Naive thymus-derived CD4-positive, alpha-beta T cell (primary cell): ENCODE data around the gene LBHD2. TPM values are rescaled to one million over a fixed set of nuclear protein-coding genes. Genes with fewer than 3 reads are reported as not detected.

Source experiments
- ATAC-seq: fragments of 150-1000 bp; cut with Tn5 transposase; 2 replicates; pipeline ENCODE4 v1.10.0; 2021; ENCODE audit warnings: mild to moderate bottlenecking, moderate library complexity
- CTCF ChIA-PET: fragments of 350-600 bp; sonication (Branson Sonifier 250); formaldehyde crosslinking; loops from one replicate; lab custom pipeline; 2021; ENCODE audit warnings: antibody characterized with exemption; lab: Charles Lee
- POLR2A ChIA-PET: fragments of 350-600 bp; sonication (Branson Sonifier 250); formaldehyde crosslinking; loops from one replicate; lab custom pipeline; 2021; ENCODE audit warnings: antibody characterized with exemption, inconsistent platforms; lab: Charles Lee
- DNase-seq, 9 donors: peaks; one replicate each; pipeline versions ENCODE4 v3.0.0 to v3.0.0-alpha.2; 2020 to 2022; ENCODE audit warnings: mixed read lengths in 1 of 9
- H3K27ac ChIP-seq: one replicate; pipeline ENCODE4 v1.7.0; 2013; ENCODE audit warnings: mild to moderate bottlenecking, low read depth, low read length, moderate library complexity
- H3K27me3 ChIP-seq, 2 donors: one replicate each; pipeline ENCODE4 v1.7.0; 2013; ENCODE audit warnings: low read length in 2 of 2, mild to moderate bottlenecking in 2 of 2, moderate library complexity in 2 of 2; ENCODE audit not compliant: control insufficient read depth in 2 of 2, insufficient read depth in 2 of 2
- H3K36me3 ChIP-seq, 3 experiments: 1 replicate in 2 of 3; 2 replicates in 1 of 3; pipeline ENCODE4 v1.7.0; 2013; ENCODE audit warnings: low read length in 3 of 3, mild to moderate bottlenecking in 3 of 3, moderate library complexity in 1 of 3; ENCODE audit not compliant: insufficient read depth in 3 of 3, control insufficient read depth in 2 of 3
- H3K4me1 ChIP-seq, 2 donors: one replicate each; pipeline ENCODE4 v1.7.0; 2013; ENCODE audit warnings: low read length in 2 of 2, mild to moderate bottlenecking in 2 of 2, moderate library complexity in 1 of 2; ENCODE audit not compliant: control insufficient read depth in 2 of 2, insufficient read depth in 2 of 2
- H3K4me3 ChIP-seq: 2 replicates; pipeline ENCODE4 v1.7.0; 2013; ENCODE audit warnings: mild to moderate bottlenecking, low read length
- H3K9me3 ChIP-seq, 3 experiments: 1 replicate in 2 of 3; 2 replicates in 1 of 3; pipeline ENCODE4 v1.7.0; 2013; ENCODE audit warnings: low read length in 3 of 3; ENCODE audit not compliant: control insufficient read depth in 2 of 3
- H3K27ac Mint-ChIP-seq, 9 donors: one replicate each; pipeline ENCODE4 v1.8.0; 2020 to 2022; ENCODE audit warnings: mixed read lengths in 9 of 9, mild to moderate bottlenecking in 8 of 9, moderate library complexity in 5 of 9, inconsistent platforms in 2 of 9
- H3K27me3 Mint-ChIP-seq, 5 donors: one replicate each; pipeline ENCODE4 v1.8.0; 2021 to 2022; ENCODE audit warnings: mixed read lengths in 5 of 5, mild to moderate bottlenecking in 1 of 5
- H3K36me3 Mint-ChIP-seq, 5 donors: one replicate each; pipeline ENCODE4 v1.8.0; 2020 to 2022; ENCODE audit warnings: mixed read lengths in 5 of 5, mild to moderate bottlenecking in 3 of 5, inconsistent platforms in 1 of 5
- H3K4me1 Mint-ChIP-seq, 7 donors: one replicate each; pipeline ENCODE4 v1.8.0; 2020 to 2022; ENCODE audit warnings: mixed read lengths in 7 of 7, mild to moderate bottlenecking in 3 of 7, inconsistent platforms in 1 of 7
- H3K4me3 Mint-ChIP-seq, 10 donors: one replicate each; pipeline ENCODE4 v1.8.0; 2020 to 2022; ENCODE audit warnings: mild to moderate bottlenecking in 10 of 10, mixed read lengths in 10 of 10, moderate library complexity in 6 of 10, inconsistent platforms in 2 of 10
- H3K9me3 Mint-ChIP-seq, 11 donors: one replicate each; pipeline ENCODE4 v1.8.0; 2020 to 2022; ENCODE audit warnings: mixed read lengths in 11 of 11, mild to moderate bottlenecking in 4 of 11, inconsistent platforms in 1 of 11, moderate library complexity in 1 of 11
- intact Hi-C, 2 donors: fragments of 100-400 bp; cut with micrococcal nuclease; formaldehyde crosslinking; loops; one replicate each; pipeline ENCODE4 v1.15.1; 2023
- polyA plus RNA-seq, 2 donors: library from polyadenylated mRNA; unstranded; fragments of 300-500 nt; fragmentation: Illumina TruSeq; gene quantifications; one replicate each; pipeline ENCODE4 v1.2.3, GENCODE V29; 2021
- total RNA-seq, 6 experiments: library from RNA in 5 of 6; stranded (reverse) in 5 of 6; gene quantifications; 1 replicate in 5 of 6; 2 replicates in 1 of 6; pipeline ENCODE4 v1.2.3 and lab custom pipeline; 2021 to 2026

LBHD2 gene
- total and polyA plus RNA-seq, 7 experiments from 2014 or later, result not detected

- no peak for ATAC-seq
These were observed 17.6 kb upstream of the LBHD2 start for GRCh38 chr14:103066399-103066798.

DNA sequence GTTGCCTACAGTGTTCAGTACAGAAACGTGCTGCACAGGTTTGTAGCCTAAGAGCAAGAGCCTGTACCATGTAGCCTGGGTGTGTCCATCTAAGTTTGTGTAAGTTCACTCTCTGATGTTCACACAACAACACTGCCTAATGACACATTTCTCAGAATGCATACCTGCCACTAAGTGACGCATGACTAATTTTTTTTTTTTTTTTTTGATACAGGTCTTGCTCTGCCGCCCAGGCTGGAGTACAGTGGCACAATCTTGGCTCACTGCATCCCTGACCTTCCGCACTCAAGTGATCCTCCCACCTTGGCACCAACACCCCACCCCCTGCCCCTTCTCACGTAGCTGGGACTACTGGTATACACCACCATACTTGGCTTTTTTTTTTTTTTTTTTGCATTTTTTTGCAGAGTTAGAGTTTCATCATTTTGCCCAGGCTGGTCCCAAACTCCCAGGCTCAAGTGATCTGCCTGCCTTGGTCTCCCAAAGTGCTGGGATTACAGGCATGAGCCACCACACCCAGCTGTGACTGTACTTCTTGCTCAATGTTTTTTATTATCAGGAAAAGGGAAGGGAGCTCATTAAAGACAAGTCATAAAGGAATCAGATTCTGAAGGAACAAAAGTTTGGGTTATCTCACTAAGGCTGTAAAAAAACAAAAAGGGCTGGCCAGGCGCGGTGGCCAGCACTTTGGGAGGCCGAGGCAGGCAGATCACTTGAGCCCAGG lies 16.6 kb upstream of the LBHD2 start:
- Histone ChIP-seq H3K27me3 (no peaks in the 10 kb centered on the region), H3K27ac (no peak overlapping the region), H3K36me3 (no peaks in the 10 kb centered on the region), H3K9me3 (no peaks in the 10 kb centered on the region), H3K4me3 (no peak overlapping the region), H3K4me1 (no peaks in the 10 kb centered on the region)
- DNase-seq (no peak), ATAC-seq (no peak)
- POLR2A ChIA-PET, result no interaction called here
- H3K4me1 Mint-ChIP-seq, result peaks cover 0 to 2% (median 0%) of the 10 kb centered on the region in 7 donors
- no peak overlapping the region for H3K27ac Mint-ChIP-seq
- no peak overlapping the region for H3K4me3 Mint-ChIP-seq
- no peaks in the 10 kb centered on the region for H3K36me3 Mint-ChIP-seq
- H3K27me3 Mint-ChIP-seq, result peaks cover 0 to 14% (median 7%) of the 10 kb centered on the region in 5 donors
- intact Hi-C loops, result no loop called here
- H3K9me3 Mint-ChIP-seq, result no peaks in the 10 kb centered on the region
- CTCF ChIA-PET, result no interaction called here

More at GRCh38 chr14:103066399-103066798, 17.6 kb upstream of the LBHD2 start:
- no peaks in the 10 kb centered on the region for H3K36me3 ChIP-seq
- H3K4me3 ChIP-seq, result no peak overlapping the region
- H3K9me3 ChIP-seq, result no peaks in the 10 kb centered on the region
- peaks cover 0 to 17% (median 7%) of the 10 kb centered on the region in 5 donors for H3K27me3 Mint-ChIP-seq
- intact Hi-C loops, result no loop called here
- H3K4me1 Mint-ChIP-seq, result peaks cover 0 to 2% (median 0%) of the 10 kb centered on the region in 7 donors
- H3K9me3 Mint-ChIP-seq, result no peaks in the 10 kb centered on the region
- no peak for DNase-seq
- ChIA-PET POLR2A (no interaction called here), CTCF (interaction anchor here (0.7 kb wide), 1 partner anchor 14 kb away, joined by 4 read pairs; no protein-coding TSS in a partner anchor)
- no peak overlapping the region for H3K4me3 Mint-ChIP-seq
- H3K4me1 ChIP-seq, result no peaks in the 10 kb centered on the region
- H3K27ac ChIP-seq, result no peak overlapping the region
- no peak overlapping the region for H3K27ac Mint-ChIP-seq
- no peaks in the 10 kb centered on the region for H3K36me3 Mint-ChIP-seq
- no peaks in the 10 kb centered on the region for H3K27me3 ChIP-seq

DNA sequence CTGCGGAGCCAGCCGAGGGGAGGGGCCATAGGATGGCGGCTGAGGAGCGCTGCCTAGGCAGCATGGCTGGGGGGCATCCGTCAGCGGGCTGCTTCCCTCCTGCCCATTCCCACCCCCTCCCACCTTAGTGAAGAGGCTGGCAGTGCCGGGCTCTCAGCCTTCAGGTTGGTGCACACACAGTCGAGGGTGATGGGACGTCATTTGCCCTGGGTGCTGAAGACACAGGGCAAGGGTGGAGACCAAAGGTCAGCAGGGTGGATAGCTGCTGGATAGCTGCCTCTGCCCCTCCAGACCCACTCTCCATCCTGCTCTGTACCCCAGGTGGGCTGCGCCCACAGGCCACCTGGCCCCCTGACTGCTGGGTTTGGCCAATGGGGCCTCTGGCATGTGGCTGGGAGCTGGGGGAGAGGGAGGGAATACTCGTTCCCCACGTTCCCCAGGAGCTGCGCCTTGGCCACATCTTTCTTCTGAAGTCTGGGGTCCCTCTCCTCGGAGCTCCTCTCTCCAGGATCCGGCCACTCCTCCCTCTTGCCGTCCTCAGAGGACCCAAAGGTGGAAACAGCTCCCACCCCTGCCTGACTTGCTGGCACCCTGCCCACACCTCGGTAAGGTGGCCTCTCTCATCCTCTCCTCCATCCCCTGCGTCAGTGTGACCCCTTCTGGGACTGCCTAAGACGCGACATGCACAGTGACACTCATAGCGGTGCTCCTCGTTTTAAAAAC lies 15.5 kb upstream of the LBHD2 start:
- Histone ChIP-seq H3K27me3 (no peaks in the 10 kb centered on the region), H3K36me3 (no peaks in the 10 kb centered on the region)
- POLR2A ChIA-PET, result no interaction called here

DNA sequence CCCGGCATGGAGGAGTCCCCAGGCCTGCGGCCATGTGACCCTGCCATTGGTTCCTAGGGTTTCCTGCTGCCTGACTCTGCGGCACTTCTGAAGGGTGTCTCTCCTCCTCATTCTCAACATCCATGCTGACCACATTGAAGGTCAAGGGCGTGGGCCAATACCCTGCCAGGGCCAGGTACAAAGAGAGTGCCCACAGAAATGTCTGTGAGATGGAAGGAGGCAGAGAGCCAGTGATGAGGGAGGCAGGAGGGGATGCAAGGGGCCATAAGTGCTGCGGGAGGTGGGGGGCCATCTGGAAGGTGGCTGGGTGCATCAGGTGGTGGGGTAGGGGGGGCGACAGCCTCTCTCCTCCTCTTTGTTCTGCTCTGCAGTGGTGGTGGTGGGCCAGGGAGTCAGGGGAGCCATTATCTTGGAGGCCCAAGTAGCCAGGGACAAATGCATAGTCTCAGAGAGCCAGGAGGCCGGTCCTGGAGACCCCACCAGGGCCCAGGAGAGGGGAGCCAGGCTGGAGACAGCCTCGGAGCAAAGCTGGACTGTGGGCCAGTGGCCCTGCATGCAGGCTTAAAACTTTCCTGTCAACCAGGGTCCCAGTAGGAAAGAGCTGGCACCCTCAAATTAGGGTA lies 13.6 kb upstream of the LBHD2 start:
- Mint-ChIP-seq H3K36me3 (no peaks in the 10 kb centered on the region), H3K9me3 (no peaks in the 10 kb centered on the region), H3K4me1 (peaks cover 0 to 2% (median 0%) of the 10 kb centered on the region in 7 donors), H3K27me3 (peaks cover 0 to 10% (median 0%) of the 10 kb centered on the region in 5 donors), H3K4me3 (no peak overlapping the region), H3K27ac (no peak overlapping the region)
- Histone ChIP-seq H3K36me3 (no peaks in the 10 kb centered on the region), H3K4me3 (no peak overlapping the region), H3K27me3 (no peaks in the 10 kb centered on the region), H3K9me3 (no peaks in the 10 kb centered on the region), H3K4me1 (peaks cover 0 to 4% of the 10 kb centered on the region in 2 donors), H3K27ac (no peak overlapping the region)
- POLR2A ChIA-PET, result no interaction called here
- CTCF ChIA-PET, result interaction anchor here (0.7 kb wide), 1 partner anchor 228 kb away, joined by 3 read pairs; no protein-coding TSS in a partner anchor
- DNase-seq (no peak), ATAC-seq (no peak)
- intact Hi-C loops, result no loop called here

More for the DNA sequence above, 15.5 kb upstream of the LBHD2 start:
- no peak overlapping the region for H3K27ac Mint-ChIP-seq
- Histone ChIP-seq H3K4me3 (no peak overlapping the region), H3K4me1 (no peaks in the 10 kb centered on the region), H3K9me3 (no peaks in the 10 kb centered on the region), H3K27ac (no peak overlapping the region)
- CTCF ChIA-PET, result no interaction called here
- ATAC-seq (no peak), DNase-seq (no peak)
- H3K27me3 Mint-ChIP-seq, result peaks cover 0 to 14% (median 4%) of the 10 kb centered on the region in 5 donors
- H3K4me1 Mint-ChIP-seq, result peaks cover 0 to 2% (median 0%) of the 10 kb centered on the region in 7 donors
- H3K36me3 Mint-ChIP-seq, result no peaks in the 10 kb centered on the region
- intact Hi-C loops, result no loop called here
- H3K4me3 Mint-ChIP-seq, result no peak overlapping the region
- no peaks in the 10 kb centered on the region for H3K9me3 Mint-ChIP-seq

- POLR2A ChIA-PET, result no interaction called here
- Histone ChIP-seq H3K4me1 (peaks cover 0 to 5% of the 10 kb centered on the region in 2 donors), H3K27me3 (no peaks in the 10 kb centered on the region)
These were observed 13.0 kb upstream of the LBHD2 start for GRCh38 chr14:103070971-103071542.

GRCh38 chr14:103071544-103072251 lies 12.3 kb upstream of the LBHD2 start:
- H3K9me3 ChIP-seq, result no peaks in the 10 kb centered on the region
- peaks cover 0 to 10% (median 0%) of the 10 kb centered on the region in 5 donors for H3K27me3 Mint-ChIP-seq
- no peak overlapping the region for H3K4me3 ChIP-seq
- no peak overlapping the region for H3K27ac ChIP-seq
- DNase-seq (no peak), ATAC-seq (no peak)
- H3K36me3 Mint-ChIP-seq, result no peaks in the 10 kb centered on the region
- POLR2A ChIA-PET, result no interaction called here
- CTCF ChIA-PET, result no interaction called here
- peaks cover 0 to 5% of the 10 kb centered on the region in 2 donors for H3K4me1 ChIP-seq
- no peaks in the 10 kb centered on the region for H3K27me3 ChIP-seq
- peaks cover 0 to 2% (median 0%) of the 10 kb centered on the region in 7 donors for H3K4me1 Mint-ChIP-seq
- intact Hi-C loops, result no loop called here
- H3K4me3 Mint-ChIP-seq, result no peak overlapping the region
- H3K9me3 Mint-ChIP-seq, result no peaks in the 10 kb centered on the region
- no peak overlapping the region for H3K27ac Mint-ChIP-seq
- no peaks in the 10 kb centered on the region for H3K36me3 ChIP-seq

More at GRCh38 chr14:103070971-103071542, 13.0 kb upstream of the LBHD2 start:
- CTCF ChIA-PET, result no interaction called here
- Histone ChIP-seq H3K27ac (no peak overlapping the region), H3K4me3 (no peak overlapping the region), H3K9me3 (no peaks in the 10 kb centered on the region), H3K36me3 (no peaks in the 10 kb centered on the region)
- Mint-ChIP-seq H3K4me3 (no peak overlapping the region), H3K36me3 (no peaks in the 10 kb centered on the region), H3K9me3 (no peaks in the 10 kb centered on the region), H3K27ac (no peak overlapping the region), H3K4me1 (peaks cover 0 to 2% (median 0%) of the 10 kb centered on the region in 7 donors), H3K27me3 (peaks cover 0 to 10% (median 0%) of the 10 kb centered on the region in 5 donors)
- no peak for ATAC-seq
- intact Hi-C loops, result no loop called here
- no peak for DNase-seq
